HEK293 (cell line): Measurements from ENCODE around the gene WWOX.
A peak's percentile ranks its signal among the peaks of the same experiment; 100 is the strongest.

Source experiments
- CTCF ChIA-PET: fragments of 350-600 bp; formaldehyde crosslinking; extraction: SDS; loops from one replicate; lab custom pipeline; 2021; ENCODE audit warnings: antibody characterized with exemption; lab: Yijun Ruan, JAX
- POLR2A ChIA-PET: fragments of 300-600 bp; formaldehyde crosslinking; extraction: SDS; loops from one replicate; lab custom pipeline; 2020; ENCODE audit warnings: antibody characterized with exemption, inconsistent platforms; lab: Yijun Ruan, JAX
- H3K27ac ChIP-seq: fragments of 200-500 bp; sonication (Bioruptor generic); 2 replicates; pipeline ENCODE4 v1.5.1; 2014; ENCODE audit warnings: low read depth, low read length, control low read depth, inconsistent platforms; ENCODE audit errors: extremely low read depth
- H3K36me3 ChIP-seq, 2 experiments: fragments of 200-500 bp in 1 of 2; sonication (Bioruptor generic) in 1 of 2; 1 replicate in 1 of 2; 2 replicates in 1 of 2; pipeline ENCODE4 v1.5.1; 2014 to 2017; ENCODE audit warnings: inconsistent platforms in 2 of 2, low read length in 2 of 2; ENCODE audit not compliant: control insufficient read depth in 2 of 2, insufficient read depth in 1 of 2
- H3K4me1 ChIP-seq: fragments of 200-500 bp; sonication (Bioruptor generic); 2 replicates; pipeline ENCODE4 v1.5.1; 2014; ENCODE audit warnings: mild to moderate bottlenecking, low read length, inconsistent platforms; ENCODE audit not compliant: control insufficient read depth, insufficient read depth
- H3K4me3 ChIP-seq: 2 replicates; pipeline ENCODE4 v1.5.1; 2011; ENCODE audit warnings: low read depth, mild to moderate bottlenecking, control low read depth, low read length, moderate library complexity
- H3K9me3 ChIP-seq: fragments of 200-500 bp; sonication (Bioruptor generic); 2 replicates; pipeline ENCODE4 v1.5.1; 2014; ENCODE audit warnings: low read depth, low read length, inconsistent platforms; ENCODE audit not compliant: control insufficient read depth, insufficient read depth
- EGR2 ChIP-seq: fragments of 450-650 bp; formaldehyde crosslinking; IDR thresholded peaks from 2 replicates; pipeline ENCODE4 v1.5.1; 2016; ENCODE audit warnings: low read depth, missing biosample characterization, missing genetic modification characterization
- GLIS1 ChIP-seq: fragments of 450-650 bp; formaldehyde crosslinking; IDR thresholded peaks from 2 replicates; pipeline ENCODE4 v1.5.1; 2016; ENCODE audit warnings: missing biosample characterization, missing genetic modification characterization
- IKZF3 ChIP-seq: fragments of 450-650 bp; IDR thresholded peaks from 2 replicates; pipeline ENCODE4 v1.5.0; 2018; ENCODE audit warnings: missing biosample characterization, mild to moderate bottlenecking, missing genetic modification characterization, moderate library complexity
- KLF9 ChIP-seq: fragments of 450-650 bp; formaldehyde crosslinking; IDR thresholded peaks from 2 replicates; pipeline ENCODE4 v1.5.1; 2016; ENCODE audit warnings: missing biosample characterization, missing genetic modification characterization, low read depth
- OSR2 ChIP-seq: fragments of 450-650 bp; formaldehyde crosslinking; IDR thresholded peaks from 2 replicates; pipeline ENCODE4 v1.5.1; 2016; ENCODE audit warnings: missing biosample characterization, missing genetic modification characterization
- SP2 ChIP-seq: fragments of 450-650 bp; formaldehyde crosslinking; IDR thresholded peaks from 2 replicates; pipeline ENCODE4 v1.5.1; 2016; ENCODE audit warnings: missing biosample characterization, missing genetic modification characterization
- ZBTB17 ChIP-seq: fragments of 450-650 bp; formaldehyde crosslinking; IDR thresholded peaks from 2 replicates; pipeline ENCODE4 v1.5.1; 2016; ENCODE audit warnings: missing biosample characterization, missing genetic modification characterization
- ZEB2 ChIP-seq: fragments of 450-650 bp; formaldehyde crosslinking; IDR thresholded peaks from 2 replicates; pipeline ENCODE4 v1.5.1; 2016; ENCODE audit warnings: missing biosample characterization, missing genetic modification characterization
- ZFHX2 ChIP-seq: fragments of 450-650 bp; formaldehyde crosslinking; conservative IDR thresholded peaks from 2 replicates; pipeline ENCODE4 v1.5.1; 2016; ENCODE audit warnings: missing biosample characterization, missing genetic modification characterization
- ZNF133 ChIP-seq: fragments of 450-650 bp; formaldehyde crosslinking; IDR thresholded peaks from 2 replicates; pipeline ENCODE4 v1.5.1; 2016; ENCODE audit warnings: missing biosample characterization, missing genetic modification characterization
- ZNF324 ChIP-seq: fragments of 450-650 bp; formaldehyde crosslinking; IDR thresholded peaks from 2 replicates; pipeline ENCODE4 v1.5.1; 2016; ENCODE audit warnings: missing biosample characterization, missing genetic modification characterization
- ZNF555 ChIP-seq: fragments of 450-650 bp; formaldehyde crosslinking; conservative IDR thresholded peaks from 2 replicates; pipeline ENCODE4 v1.5.1; 2017; ENCODE audit warnings: missing biosample characterization, mild to moderate bottlenecking, missing genetic modification characterization, inconsistent platforms
- ZNF558 ChIP-seq: fragments of 450-650 bp; formaldehyde crosslinking; IDR thresholded peaks from 2 replicates; pipeline ENCODE4 v1.5.1; 2016; ENCODE audit warnings: missing biosample characterization, missing genetic modification characterization
- ZNF791 ChIP-seq: fragments of 450-650 bp; formaldehyde crosslinking; IDR thresholded peaks from 2 replicates; pipeline ENCODE4 v1.5.1; 2016; ENCODE audit warnings: missing biosample characterization, missing genetic modification characterization
- TF ChIP-seq, protein P1 (sequence below): fragments of 450-650 bp; IDR thresholded peaks from 2 replicates; pipeline ENCODE4 v1.5.1; 2018; ENCODE audit warnings: missing biosample characterization, missing genetic modification characterization
- TF ChIP-seq, protein P2 (sequence below): fragments of 450-650 bp; formaldehyde crosslinking; IDR thresholded peaks from 2 replicates; pipeline ENCODE4 v1.5.0; 2017; ENCODE audit warnings: missing biosample characterization, missing genetic modification characterization, borderline replicate concordance
- TF ChIP-seq, protein P3 (sequence below): fragments of 450-650 bp; IDR thresholded peaks from 2 replicates; pipeline ENCODE4 v1.5.1; 2018; ENCODE audit warnings: missing biosample characterization, mild to moderate bottlenecking, missing genetic modification characterization

The WWOX gene

DNA sequence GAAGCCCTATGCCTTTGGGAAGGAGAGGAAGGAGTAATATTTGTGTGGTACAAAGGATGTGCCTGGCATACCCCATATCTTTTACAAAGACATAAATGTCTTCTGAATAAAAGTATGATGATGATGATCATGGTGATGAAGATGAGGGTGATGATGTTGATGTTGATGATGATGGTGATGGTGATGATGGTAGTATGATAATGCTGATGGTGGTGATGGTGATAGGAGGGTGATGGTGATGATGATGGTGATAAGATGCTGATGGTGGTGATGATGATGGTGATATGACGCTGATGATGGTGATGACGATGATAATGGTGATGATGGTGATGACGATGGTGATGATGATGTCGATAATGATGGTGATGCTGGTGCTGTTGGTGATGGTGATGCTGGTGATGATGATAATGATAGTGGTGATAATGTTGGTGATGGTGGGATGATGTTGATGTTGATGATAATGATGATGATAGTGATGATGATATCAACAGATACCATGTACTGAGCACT is 684.2 kb downstream of the WWOX start:
- CTCF ChIA-PET = no interaction called here
- H3K9me3 ChIP-seq = no peaks in the 10 kb centered on the region
- 0 out of 2 replicates have a peak, but pooled peaks cover 3% of the 10 kb centered on the region for H3K4me1 ChIP-seq
- no peak overlapping the region for H3K27ac ChIP-seq
- TF ChIP-seq, protein P1, sequence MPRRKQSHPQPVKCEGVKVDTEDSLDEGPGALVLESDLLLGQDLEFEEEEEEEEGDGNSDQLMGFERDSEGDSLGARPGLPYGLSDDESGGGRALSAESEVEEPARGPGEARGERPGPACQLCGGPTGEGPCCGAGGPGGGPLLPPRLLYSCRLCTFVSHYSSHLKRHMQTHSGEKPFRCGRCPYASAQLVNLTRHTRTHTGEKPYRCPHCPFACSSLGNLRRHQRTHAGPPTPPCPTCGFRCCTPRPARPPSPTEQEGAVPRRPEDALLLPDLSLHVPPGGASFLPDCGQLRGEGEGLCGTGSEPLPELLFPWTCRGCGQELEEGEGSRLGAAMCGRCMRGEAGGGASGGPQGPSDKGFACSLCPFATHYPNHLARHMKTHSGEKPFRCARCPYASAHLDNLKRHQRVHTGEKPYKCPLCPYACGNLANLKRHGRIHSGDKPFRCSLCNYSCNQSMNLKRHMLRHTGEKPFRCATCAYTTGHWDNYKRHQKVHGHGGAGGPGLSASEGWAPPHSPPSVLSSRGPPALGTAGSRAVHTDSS (tag by site-specific recombination) = peak; percentile 98
- no peak for TF ChIP-seq ZNF791 (tag by site-specific recombination)
- TF ChIP-seq, protein P2, sequence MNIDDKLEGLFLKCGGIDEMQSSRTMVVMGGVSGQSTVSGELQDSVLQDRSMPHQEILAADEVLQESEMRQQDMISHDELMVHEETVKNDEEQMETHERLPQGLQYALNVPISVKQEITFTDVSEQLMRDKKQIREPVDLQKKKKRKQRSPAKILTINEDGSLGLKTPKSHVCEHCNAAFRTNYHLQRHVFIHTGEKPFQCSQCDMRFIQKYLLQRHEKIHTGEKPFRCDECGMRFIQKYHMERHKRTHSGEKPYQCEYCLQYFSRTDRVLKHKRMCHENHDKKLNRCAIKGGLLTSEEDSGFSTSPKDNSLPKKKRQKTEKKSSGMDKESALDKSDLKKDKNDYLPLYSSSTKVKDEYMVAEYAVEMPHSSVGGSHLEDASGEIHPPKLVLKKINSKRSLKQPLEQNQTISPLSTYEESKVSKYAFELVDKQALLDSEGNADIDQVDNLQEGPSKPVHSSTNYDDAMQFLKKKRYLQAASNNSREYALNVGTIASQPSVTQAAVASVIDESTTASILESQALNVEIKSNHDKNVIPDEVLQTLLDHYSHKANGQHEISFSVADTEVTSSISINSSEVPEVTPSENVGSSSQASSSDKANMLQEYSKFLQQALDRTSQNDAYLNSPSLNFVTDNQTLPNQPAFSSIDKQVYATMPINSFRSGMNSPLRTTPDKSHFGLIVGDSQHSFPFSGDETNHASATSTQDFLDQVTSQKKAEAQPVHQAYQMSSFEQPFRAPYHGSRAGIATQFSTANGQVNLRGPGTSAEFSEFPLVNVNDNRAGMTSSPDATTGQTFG (tag by site-specific recombination) = no peak
- TF ChIP-seq, all 188 proteins: peak for 1
- POLR2A ChIA-PET = no interaction called here
- H3K36me3 ChIP-seq = no peaks in the 10 kb centered on the region
- H3K4me3 ChIP-seq = no peak overlapping the region

DNA sequence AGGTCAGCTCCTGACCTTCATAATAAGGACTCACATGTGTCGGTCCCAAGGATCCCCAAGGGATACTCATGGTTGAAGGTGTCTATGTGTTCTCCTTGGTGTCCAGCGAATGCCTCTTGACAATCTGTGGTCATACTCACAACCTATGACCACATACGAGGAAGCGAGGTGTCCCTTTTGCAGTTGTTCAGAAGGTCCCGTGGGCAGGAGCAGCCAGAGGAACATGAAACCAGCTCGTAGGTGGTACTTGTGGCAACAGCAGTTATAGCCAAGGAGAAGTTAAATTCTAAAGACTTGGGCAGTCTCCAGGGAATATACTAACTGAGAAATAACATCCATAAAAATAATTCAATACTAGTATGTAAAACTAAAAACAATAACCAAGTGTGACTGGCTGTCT is 685.3 kb downstream of the WWOX start:
- no peaks in the 10 kb centered on the region for H3K36me3 ChIP-seq
- H3K27ac ChIP-seq = no peak overlapping the region
- no peaks in the 10 kb centered on the region for H3K9me3 ChIP-seq
- no peak overlapping the region for H3K4me3 ChIP-seq
- peak; percentile 48 for TF ChIP-seq ZFHX2 (tag by site-specific recombination)
- TF ChIP-seq EGR2 (tag by site-specific recombination) = peak; percentile 46; the same call in 1 of the 2 replicates
- TF ChIP-seq ZNF555 = no peak
- no peak for TF ChIP-seq IKZF3 (tag by site-specific recombination)
- H3K4me1 ChIP-seq = 0 out of 2 replicates have a peak, but pooled peaks cover 3% of the 10 kb centered on the region
- CTCF ChIA-PET = interaction anchor here (0.6 kb wide), 1 partner anchor 863 kb away, joined by 4 read pairs; no protein-coding TSS in a partner anchor
- POLR2A ChIA-PET = no interaction called here

DNA sequence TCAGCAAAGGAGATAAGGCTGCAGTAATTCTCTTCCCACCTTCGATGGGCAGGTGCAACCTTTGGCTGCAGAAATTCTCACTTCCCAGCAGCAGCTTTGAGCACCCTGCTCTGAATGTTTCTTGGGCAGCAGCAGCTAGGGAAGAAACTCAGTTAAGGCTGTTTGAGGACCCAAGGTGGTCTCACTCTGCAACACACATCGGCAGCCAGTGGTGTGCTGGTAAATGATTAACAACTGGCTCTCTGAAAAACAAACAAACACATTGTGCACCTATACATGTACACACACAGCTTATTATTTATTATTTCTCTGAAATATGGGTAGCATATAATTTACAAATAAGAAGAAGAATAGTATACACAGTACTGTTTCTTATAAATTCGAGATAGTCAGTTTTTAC is 685.8 kb downstream of the WWOX start:
- TF ChIP-seq ZBTB17 (tag by site-specific recombination) (no peak), ZNF133 (no peak), SP2 (tag by site-specific recombination) (no peak), GLIS1 (tag by site-specific recombination) (no peak), ZNF324 (no peak)
- Histone ChIP-seq H3K36me3 (no peaks in the 10 kb centered on the region), H3K4me1 (0 out of 2 replicates have a peak, but pooled peaks cover 3% of the 10 kb centered on the region), H3K4me3 (no peak overlapping the region), H3K27ac (no peak overlapping the region), H3K9me3 (no peaks in the 10 kb centered on the region)
- POLR2A ChIA-PET = no interaction called here
- CTCF ChIA-PET = no interaction called here

DNA sequence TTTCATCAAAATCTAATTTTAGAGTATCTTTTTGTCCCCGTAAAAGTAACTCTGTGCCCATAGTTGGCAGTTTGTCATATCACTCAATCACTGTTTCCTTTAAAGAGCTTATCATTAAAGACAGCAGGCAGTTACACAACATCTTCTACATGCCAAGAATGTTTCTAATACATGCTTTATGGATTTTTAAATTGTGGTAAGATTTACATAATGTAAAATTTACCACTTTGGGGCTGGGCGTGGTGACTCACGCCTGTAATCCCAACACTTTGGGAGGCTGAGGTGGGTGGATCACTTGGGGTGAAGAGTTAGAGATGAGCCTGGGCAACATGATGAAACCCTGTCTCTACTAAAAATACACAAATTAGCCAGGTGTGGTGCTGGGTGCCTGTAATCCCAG is 687.2 kb downstream of the WWOX start:
- H3K36me3 ChIP-seq = no peaks in the 10 kb centered on the region
- H3K4me3 ChIP-seq = no peak overlapping the region
- H3K27ac ChIP-seq = no peak overlapping the region
- ChIA-PET POLR2A (no interaction called here), CTCF (no interaction called here)
- TF ChIP-seq ZNF558 (tag by site-specific recombination) (no peak), OSR2 (tag by site-specific recombination) (no peak), KLF9 (tag by site-specific recombination) (no peak), ZEB2 (no peak)
- TF ChIP-seq, protein P3, sequence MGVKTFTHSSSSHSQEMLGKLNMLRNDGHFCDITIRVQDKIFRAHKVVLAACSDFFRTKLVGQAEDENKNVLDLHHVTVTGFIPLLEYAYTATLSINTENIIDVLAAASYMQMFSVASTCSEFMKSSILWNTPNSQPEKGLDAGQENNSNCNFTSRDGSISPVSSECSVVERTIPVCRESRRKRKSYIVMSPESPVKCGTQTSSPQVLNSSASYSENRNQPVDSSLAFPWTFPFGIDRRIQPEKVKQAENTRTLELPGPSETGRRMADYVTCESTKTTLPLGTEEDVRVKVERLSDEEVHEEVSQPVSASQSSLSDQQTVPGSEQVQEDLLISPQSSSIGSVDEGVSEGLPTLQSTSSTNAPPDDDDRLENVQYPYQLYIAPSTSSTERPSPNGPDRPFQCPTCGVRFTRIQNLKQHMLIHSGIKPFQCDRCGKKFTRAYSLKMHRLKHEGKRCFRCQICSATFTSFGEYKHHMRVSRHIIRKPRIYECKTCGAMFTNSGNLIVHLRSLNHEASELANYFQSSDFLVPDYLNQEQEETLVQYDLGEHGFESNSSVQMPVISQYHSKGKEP (tag by site-specific recombination) = no peak
- no peaks in the 10 kb centered on the region for H3K9me3 ChIP-seq
- H3K4me1 ChIP-seq = 0 out of 2 replicates have a peak, but pooled peaks cover 3% of the 10 kb centered on the region
